GM21825 (cell line): ENCODE data around the gene RGS12.
"Not testable (repeated sequence)": the region's sequence is repeated elsewhere in the genome, so short reads cannot be mapped to it uniquely, and the experiment has no call there.

ENCODE experiments used
- ATAC-seq: cut with Tn5 transposase; IDR thresholded peaks from one replicate; pipeline ENCODE4 v1.9.1; 2021; ENCODE audit warnings: mild to moderate bottlenecking, moderate library complexity; ENCODE audit not compliant: unreplicated experiment

The RGS12 gene

DNA sequence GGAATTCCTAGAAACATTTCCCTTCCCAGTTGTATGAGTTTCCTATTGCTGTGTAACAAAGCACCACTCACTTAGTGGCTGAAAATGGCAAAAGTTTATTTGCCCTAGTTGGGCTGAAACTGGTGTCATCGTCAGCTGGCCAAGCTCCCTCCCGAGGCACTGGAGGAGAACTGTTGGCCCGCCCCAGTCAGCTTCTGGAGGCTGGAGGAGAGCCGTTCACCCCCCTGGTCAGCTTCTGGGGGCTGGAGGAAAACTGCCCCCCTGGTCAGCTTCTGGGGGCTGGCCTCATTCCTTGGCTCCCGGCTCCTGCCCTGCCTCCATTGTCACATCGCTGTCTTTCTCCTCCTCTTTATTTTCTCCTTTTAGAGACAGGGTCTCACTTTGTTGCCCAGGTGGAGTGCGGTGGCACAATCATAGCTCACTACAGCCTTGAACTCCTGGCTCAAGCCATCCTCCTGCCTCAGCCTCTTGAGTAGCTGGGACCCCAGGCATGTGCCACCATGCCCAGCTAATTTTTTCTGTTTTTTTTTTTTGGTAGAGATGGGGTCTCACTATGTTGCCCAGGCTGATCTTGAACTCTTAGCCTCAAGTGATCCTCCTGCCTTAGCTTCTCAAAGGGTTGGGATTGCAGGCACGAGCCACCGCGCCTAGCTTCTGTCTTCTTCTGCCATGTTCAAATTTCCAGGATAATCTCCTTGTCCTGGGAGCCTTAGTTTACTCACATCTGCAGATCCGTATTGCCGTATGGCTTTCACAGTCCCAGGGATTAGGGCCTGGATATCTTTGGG, 3.2 kb downstream of the RGS12 start:
- no peak for ATAC-seq

DNA sequence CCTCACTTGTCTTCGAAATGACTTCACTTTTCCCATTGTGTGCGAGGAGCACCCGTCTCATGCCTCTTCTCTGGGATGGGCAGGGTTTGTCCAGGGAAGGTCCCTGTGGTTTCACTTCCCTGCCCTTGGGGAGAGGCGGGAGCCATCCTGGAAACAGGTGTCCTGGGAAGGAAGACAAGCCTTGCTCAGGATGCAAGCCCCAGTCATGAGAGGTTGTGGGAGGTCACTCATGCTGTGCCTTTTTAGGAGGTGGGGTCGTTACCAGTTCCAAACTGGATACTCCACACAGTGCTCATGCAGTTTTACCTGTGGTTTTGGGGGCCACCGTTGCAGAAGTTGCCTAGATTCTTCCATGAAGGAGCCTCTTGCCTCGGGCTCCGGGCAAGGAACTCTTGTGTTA, 3.8 kb downstream of the RGS12 start:
- ATAC-seq, result no peak

DNA sequence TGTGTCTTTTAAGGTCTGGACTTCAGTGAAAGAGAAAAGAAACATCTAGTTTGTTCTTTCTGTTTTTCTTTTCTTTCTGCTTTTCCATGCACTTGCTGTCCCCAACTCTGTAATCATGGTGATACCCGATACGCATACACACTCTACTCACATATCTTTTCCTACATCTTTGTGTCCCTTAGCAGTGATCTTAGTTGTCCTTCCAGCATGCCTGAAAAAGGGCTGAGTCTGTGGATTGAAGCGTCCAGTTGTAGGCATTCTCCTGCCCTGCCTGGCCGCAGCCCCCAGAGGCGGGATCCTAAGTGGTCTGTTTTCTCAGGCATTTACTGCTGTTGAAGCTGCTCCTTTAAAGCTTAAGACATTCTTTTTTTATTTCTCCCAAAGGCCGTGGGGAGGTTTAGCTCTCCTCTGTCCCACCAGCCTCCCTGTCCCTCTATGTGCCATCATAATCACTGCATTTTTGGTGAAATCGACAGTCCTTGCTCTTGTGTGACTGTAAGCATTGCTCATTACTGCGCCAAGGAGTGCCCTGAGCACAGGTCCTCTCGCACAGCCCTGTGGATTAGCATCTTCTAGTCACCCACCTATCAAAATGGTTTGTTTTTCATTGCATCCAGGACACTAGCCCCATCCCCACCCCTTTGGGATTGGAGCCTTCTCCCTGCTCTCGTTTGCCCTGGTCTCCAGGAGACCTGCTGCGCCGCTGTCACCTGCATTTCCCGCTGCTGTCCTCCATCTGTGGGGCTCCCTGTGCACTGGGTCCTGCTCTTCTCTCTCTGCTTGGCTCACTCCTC, 4.4 kb downstream of the RGS12 start:
- no peak for ATAC-seq

DNA sequence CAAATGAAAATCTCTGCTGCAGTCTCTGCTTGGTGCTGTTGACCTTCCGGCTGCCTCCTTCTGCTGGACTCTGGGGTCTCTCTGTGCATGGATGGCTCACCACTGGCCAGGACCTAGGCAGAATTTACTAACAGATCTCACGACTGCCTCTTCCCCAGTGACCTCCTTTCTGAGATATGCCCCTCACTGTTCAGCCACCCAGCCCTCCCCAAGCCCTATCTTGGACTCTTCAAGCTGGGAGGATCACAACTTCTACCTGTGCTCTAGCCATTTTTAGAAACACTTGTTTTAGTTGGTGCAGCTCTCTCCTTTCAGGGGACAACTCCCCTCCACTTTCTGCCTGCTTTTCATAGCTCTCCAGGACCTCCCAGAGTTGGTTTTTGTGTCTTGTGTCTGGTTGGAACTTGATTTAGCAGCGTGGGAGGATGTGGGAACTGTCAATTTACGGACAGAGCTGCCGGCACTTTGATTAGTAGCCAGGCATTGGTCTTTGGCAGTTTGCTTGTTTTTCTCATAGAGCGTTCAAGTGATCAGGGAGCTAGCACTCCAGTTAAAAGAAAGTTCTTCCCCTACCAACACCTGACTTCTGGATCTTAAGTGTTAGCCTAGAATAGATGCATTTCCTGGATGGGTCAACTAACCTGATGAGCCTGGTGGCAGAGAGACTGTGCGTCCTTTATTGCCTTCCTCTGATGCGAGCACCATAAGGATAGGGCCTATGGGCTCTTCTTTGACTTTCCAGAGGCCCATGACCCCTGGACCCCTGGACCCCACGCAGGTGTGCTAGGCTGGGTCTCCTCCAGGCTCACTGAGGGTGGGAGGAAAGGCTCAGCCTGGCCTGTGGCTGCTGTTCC, 6.5 kb downstream of the RGS12 start:
- no peak for ATAC-seq

DNA sequence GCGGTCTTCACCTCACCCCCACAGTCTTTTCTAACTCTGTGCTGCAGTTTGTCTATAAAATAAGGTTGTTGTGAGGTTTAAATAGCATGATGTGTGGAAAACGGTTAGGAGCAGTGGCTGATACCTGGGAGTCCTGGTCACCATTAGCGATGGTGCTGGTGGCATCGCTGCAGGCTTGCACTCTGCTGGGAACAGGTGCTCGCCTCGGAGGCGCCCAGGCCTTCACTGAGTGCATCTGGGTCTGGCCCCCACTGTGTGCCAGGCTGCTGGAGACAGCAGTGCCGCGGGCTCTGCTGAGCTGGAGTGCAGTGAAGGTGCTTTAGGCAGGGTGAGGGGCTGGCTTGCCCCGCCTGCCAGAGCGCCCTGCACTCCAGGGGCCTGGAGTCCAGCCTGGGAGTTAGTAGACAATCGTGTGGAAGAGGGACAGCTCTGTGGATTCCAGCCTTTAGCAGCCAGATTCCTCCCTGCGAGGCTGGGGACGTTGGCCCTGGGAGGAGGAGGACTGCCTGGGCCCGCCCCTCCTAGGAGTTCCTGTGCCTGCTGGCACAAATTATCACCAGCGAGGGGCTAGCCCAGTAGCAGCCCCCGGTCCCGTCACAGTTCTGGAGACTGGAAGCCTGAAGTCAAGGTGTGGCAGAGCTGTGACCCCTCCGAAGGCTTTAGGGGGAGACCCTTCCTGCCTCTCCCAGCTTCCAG, 7.3 kb downstream of the RGS12 start:
- ATAC-seq, result no peak

DNA sequence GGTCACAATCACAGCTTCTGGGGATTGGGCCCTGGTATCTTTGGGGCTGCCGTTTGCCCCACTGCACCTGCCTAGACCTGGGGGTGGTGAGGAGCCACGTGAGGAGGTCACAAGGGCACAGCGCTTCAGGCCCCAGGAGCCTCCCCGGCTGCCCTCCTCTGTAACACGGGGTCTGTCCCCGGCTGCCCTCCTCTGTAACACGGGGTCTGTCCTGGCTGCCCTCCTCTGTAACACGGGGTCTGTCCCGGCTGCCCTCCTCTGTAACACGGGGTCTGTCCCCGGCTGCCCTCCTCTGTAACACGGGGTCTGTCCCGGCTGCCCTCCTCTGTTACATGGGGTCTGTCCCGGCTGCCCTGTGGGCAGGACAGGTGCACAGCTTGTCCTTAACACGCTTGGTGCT, 8.1 kb downstream of the RGS12 start:
- ATAC-seq, result not testable (repeated sequence)

DNA sequence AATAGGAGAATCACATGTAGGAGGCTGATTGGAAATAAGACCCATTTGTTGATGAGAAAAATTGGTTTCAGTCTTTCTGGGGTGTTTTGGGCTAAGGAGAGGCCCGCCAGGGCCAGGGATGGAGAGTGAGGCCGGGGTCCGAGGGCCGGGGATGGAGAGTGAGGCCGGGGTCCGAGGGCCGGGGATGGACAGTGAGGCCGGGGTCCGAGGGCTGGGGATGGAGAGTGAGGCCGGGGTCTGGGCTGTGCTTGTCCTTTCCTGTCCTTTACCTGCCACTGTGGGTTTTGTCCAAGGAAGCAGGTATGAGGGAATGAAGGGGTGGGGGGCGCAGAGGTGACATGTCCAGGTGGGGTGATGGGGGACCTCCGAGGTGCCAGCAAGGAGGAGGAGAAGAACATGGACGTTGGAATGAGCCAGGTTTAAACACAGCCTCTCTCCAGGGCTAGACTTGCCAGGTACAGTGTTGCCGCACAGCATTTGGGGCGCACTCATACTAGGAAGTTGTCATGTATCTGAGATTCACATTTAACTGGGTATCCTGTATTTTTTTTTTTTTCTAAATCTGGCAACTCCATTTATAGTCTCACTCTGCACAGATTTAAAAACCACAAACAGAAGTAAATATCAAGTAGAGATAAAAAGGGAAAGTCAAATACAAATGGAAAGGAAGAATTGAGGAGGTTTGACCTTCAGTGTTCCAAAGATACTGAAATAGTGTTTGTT, 8.8 kb downstream of the RGS12 start:
- ATAC-seq, result no peak

DNA sequence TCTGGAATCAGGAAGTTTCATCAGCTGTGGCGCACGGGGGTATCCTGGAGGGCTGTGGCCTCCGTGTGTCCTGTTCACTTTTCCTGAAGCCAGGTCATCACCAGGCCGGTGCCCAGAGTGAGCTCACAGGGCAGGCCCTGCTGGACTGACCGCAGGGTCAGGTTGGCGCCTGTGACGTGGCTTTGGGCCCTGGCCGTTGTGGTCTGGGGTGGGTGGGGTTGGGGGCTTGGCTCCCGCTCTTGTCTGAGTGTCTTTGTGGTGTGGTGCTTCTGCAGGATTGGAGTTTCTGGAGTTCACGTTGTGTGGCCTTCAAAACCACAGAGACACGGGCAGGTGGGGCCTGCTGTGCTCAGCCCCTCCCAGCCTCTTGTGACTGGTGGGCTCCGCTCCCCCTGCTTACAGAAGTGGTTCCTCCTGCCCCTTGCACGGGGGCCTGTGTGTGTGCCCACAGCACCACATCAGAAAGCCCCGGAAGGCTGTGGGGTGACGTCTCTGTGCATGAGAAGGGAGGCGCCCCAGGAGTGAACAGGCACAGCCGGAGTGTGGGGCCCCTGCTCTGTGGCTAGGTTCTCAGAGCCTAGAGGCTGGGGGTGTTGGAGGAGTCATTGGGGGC, 9.5 kb downstream of the RGS12 start:
- ATAC-seq, result no peak

DNA sequence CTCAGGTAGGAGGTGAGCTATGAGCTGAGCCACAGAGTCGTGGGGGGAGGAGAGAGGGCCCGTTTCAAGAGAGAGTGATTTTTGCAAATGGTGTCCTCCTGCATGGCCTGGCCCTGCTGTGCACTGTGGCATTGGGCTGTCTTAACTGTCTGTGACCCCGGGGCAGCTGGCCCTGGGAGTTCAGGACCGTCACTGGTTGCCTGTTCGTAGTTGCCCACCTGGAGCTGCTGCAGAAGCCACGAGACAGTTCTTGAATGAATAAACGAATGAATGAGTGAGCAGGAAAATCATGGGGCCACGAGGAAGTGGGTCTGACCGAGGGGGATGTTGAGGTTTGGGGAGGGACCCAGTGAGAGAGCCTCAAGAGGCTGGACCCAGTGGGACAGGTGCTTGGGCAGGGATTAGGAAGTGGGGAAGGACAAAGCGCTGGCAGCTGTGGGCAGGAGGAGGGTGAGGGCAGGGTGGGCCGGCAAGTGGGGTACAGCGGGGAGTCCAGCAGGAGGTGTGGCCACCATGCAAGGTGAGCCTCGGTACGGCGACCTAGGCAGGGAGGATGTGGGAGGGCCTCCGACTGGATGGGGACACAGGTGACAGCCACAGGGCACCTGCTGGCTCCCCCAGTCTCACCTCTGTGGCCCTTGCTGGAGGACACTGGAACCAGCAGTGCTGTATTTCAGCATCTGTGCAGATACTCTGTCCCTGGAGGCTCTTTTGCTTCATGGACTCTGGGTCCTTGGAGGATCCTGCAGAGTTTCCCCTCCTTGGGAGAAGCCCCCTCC, 10.2 kb downstream of the RGS12 start:
- no peak for ATAC-seq

DNA sequence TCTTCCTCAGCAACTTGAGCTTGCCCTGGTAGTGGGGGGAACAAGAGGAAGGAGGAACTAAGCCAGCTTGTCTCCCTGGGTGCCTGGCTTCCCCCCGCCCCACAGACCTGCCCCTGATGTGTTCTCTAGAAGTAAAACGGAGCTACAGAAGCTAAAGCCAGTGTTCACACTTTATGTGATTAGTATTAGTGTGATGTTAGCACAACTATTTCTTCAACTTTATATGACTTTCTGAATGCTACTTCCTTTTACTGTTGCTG, 10.7 kb downstream of the RGS12 start:
- ATAC-seq, result no peak

DNA sequence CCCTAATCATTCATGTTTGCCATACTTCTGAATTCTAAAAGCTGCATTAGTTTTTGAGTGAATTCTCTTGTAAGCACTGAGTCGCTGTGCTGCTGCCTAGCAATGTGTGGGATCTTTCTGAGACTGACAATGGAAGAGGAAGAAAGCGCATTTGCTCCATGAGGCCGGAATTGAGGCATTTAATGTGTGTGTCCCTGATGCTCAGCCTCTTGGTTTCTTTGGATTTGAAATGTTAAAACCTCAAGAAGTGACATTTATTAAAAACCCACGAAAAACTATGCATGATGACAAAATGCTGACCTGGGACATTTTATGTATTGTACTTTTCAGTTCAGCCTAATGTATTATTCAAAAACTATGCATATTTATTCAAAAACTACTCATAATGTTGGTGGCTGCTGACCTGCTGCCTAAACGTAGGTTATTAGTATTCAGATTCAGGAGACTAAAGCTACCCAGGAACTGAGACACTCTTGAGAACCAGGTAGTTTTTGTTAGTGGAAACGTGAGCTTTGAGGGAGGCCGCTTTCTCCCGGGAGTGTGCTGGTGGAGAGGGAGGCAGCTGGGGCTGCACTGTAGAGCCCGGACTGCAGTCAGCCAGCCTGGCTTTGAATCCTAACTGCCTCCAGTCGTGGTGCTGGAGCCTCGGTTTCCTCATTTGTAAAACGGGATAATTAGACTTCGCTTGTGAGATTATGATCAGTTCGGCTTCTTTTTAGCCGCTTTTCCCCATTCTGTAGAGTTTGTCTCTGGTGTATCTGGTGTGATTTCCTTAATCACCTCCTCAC, 11.3 kb downstream of the RGS12 start:
- ATAC-seq, result no peak

DNA sequence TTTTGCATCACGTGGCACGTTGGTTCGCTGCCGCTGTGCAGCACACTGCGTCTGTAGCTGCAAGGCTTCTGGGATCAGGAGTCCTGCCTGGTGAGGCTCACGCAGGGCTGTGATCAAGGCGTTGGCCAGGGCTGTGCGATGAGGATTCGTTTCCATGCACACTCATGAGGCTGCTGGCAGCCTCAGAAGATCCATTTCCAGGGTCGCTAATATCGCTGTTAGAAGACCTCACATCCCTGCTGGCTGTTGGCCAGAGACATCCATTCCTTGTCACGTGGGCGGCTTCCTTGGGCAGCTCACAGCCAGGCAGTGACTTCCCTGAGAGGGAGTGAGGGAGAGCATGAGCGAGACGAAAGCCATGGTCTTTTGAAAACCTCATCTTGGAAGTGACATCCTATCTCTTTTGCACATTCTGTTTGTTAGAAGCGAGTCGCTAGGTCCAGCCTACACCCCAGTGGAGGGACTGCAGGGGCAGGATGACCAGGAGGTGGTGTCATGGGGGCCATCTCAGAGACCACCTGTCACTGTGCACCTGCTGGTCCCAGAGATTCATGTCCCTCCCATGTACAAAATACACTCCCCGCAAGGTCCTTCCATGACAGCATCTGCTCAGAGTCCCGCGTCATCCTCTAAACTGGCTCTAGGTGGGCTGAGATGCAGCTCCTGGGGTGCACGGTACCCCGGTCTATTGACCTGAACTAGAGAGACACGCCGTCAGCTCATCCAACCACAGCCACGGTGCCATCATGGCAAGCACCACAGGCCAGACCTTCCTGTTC, 12.2 kb downstream of the RGS12 start:
- ATAC-seq, result no peak

DNA sequence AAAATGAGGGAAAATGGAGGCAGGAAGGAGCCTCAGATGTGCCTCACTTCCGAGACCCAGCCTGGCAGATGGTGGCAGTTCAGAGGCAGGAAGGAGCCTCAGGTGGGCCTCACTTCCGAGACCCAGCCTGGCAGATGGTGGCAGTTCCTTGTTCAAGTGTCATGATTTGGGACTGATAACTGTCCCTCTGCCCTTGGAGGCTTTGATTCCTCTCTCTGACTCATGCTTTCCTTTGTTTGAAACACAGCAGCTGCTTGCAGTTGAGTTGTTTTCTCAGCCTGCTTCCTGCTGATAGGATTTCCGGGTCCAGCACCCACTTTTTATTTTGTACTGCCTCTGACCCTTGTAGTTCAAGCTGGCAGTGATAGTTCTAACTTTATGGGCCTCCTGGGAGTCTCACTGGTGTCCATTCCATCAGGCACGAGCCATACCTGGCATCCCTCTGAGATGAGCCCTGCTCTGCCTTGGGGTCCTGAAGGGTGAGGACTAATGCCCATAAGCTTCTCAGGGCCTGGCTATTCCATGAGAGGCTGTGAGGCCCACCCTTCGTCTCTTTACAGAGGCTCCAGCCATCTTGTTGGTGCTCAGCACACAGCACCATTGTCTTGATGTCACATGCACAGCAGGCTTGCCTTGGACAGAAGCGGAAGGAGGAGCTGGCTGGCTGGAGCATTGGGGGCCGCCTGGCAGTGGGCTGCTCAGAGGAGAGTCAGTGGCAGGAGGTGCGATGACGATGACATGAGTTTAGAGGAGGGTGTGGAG, 13.0 kb downstream of the RGS12 start:
- ATAC-seq, result no peak

DNA sequence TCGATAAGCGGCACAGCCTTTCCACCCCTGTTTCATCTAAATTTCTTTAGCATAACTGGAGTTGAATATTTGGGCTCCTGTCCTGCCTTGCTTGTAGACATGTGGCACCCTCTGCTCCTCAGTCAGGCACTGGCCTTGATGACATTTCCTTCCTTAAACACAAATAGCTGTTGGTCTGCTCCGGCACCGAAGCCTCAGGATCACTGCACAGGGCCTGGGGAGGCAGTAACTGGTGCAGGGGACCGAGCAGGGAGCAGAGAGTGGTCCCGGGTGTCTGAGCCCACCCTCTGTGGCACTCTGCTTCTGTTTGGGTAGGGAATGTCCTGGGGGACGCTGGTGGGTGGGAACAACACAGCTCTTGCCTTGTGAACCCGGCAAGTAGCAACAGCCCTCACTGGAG, 13.6 kb downstream of the RGS12 start:
- ATAC-seq, result no peak

DNA sequence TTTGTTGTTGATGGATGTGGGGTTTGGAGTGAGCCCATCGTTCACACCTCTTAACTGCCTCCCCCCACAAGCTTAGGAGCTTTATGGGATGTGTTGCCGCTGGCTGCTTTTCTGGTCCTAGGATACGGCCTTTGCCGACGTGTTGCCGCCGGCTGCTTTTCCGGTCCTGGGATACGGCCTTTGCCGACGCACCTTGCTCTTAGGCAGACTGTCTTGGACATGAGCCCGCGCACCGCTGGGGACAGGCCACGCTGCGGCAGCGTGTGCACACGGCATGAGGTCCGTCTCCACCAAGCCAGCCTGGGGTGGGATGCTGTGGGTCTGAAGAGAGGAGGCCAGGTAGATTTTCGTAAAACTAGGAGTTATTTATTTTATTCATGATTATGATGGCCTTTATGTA, 14.2 kb downstream of the RGS12 start:
- ATAC-seq, result no peak

DNA sequence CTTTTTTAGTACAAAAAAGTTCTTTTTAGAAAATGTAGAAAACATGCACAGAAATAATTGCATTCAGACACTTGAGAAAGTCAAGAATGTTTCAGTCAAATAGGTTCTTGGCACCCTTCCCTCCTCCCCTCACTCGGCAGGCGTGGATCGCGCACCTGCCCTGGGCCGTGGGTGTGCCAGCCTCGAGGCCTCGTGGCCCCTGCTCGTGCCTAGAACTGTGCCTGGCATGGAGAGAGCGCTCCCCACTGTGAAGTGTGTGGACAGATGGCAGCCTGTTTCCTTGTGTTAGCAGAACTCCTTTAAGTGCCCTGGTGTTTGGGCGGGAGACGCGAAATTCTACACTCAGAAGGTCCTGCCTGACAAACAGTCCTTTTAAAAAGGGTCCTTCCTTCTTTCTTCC, 14.7 kb downstream of the RGS12 start:
- ATAC-seq, result no peak
